D721Med (cell line): ENCODE measurements around the gene OR4M2.
"Not testable (repeated sequence)": the region's sequence is repeated elsewhere in the genome, so short reads cannot be mapped to it uniquely, and the experiment has no call there.

Source experiments
- DNase-seq: peaks from one replicate; pipeline ENCODE4 v3.0.0; 2011; ENCODE audit warnings: low spot score; ENCODE audit not compliant: insufficient read length
- FAIRE-seq: peaks from 2 replicates; lab custom pipeline; 2011; peaks lifted over from hg19 to GRCh38; lab: Jason Lieb, UNC

OR4M2 gene, protein sequence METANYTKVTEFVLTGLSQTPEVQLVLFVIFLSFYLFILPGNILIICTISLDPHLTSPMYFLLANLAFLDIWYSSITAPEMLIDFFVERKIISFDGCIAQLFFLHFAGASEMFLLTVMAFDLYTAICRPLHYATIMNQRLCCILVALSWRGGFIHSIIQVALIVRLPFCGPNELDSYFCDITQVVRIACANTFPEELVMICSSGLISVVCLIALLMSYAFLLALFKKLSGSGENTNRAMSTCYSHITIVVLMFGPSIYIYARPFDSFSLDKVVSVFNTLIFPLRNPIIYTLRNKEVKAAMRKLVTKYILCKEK

DNA sequence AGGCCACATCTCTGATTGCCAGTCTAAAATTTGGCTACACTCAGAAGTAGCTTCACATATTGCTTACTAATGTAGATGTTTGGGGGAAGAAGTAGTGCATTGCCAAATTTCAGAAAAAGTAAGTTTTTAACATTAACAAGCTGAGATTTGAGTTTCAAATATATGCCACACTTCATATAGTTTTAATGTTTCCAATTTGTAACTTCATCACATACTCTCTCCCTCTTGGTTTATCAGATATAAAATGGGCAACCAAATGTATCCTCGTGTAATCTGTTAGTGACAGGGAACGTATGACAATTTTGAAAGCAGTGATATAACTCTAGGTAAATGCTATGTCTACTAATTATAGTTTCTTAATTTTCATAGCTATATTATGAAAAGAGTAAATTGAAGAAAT, at the start of gene OR4M2:
TSS of gene OR4M2 (plus strand) at position 301 of the 400 bp plus-strand sequence. CDS start at position 399, 98 bp downstream.
- DNase-seq, FAIRE-seq: not testable (repeated sequence)

DNA sequence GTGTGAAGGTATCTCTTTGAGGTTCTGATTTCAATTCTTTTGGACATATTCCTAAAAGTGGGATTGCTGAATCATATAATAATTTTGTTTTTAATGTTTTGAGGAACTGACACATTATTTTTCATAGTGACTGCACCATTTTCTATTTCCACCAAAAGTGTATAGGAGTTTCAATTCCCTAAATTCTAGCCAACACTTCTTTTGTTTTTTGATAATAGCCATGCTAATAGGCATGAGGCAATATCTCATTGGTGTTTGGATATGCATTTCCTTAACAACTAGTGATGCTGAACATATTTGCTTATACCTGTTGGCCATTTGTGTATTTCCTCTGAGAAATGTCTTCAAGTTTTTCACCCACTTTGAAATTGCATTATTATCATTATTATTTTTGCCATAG, 11.1 kb upstream of the OR4M2 start:
- FAIRE-seq, DNase-seq: not testable (repeated sequence)

DNA sequence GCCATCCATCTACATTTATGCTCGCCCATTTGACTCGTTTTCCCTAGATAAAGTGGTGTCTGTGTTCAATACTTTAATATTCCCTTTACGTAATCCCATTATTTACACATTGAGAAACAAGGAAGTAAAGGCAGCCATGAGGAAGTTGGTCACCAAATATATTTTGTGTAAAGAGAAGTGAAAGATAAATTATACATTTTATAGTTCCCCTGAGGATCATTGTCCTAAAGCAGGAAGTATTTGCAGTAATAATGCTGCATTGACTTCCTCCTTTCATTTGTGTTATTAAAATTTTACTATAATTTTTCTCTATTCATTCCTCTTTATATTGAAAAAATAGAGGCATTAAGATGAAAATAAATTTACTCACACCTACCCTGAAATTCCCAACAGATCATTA, 1.1 kb downstream of the OR4M2 start:
- FAIRE-seq, DNase-seq: not testable (repeated sequence)

DNA sequence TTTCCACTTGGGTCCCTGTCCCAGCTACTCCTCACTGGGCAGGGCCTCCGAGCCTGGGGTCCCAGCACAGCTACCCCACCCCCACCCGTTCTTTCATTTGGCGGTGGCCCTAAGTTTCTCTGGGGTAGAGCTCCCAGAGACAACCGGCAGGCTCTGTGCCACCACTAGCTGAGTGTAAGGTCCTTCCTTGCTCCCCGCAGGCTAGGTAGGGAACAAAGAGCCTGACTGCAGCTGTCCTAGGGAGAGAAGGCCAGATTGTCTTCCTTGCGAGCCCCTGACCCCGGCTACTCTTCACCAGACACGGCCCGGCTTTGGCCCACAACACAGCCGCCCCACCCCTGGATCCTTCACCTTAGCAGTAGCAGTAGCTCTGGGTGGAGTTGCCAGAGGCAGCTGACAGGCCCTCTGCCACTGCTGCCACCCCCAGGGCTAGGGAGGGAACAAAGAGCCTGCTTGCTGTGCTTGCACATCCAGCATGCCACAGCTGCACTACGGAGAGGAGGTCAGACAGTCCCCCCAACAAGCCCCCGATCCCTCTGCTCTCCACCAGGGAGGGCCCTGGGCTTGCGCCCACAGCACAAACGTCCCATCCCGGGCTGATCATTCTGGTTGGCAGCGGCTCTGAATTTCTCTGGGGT, 18.4 kb downstream of the OR4M2 start:
- not testable (repeated sequence) for FAIRE-seq, DNase-seq

DNA sequence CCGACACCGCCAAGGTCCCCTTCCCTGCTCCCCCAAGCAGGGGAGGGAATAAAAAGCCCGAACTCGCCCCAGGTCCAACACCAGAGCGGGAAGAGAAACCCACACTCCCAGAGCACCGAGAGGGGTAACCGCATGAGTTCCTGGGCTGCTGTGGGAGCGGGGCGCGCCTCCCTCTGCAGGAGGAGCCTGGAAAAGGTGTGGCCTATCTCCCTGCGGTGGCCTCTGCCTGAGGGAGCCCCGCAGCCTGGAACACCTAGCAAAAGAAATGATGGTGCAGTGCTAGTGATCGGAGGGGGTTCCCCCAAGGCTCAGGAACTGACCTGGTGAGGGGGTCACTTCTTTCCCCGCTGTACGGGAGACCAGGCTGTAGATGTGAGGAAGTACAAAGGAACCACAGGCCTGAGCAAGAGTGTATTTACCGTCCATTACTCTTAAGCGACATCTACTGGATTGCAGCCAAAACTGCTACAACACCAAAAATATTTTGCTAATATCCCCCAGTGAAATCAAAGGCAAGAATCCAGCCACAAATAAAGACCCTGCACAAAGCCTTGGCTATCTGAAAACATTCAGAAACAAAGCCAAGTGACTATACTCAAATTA, 19.1 kb downstream of the OR4M2 start:
- DNase-seq, FAIRE-seq: not testable (repeated sequence)

DNA sequence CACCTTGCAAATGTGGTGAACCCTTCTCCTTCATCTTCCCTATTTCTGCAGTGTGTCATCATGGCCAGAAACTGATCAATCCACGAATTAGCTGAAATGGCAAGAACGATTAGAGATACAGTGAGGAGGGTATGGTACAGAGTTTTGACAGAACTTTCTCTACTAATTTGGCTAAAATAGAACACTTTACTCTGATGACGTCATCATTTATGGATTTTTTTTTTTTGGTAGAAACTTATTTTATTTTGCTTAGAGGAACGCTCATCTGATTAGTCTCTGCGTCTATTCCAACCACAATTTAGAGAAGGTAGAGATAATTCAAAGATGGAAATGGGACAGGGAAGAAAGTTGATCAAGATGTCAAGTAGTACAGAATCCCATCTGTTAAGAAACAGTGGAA, 41.7 kb downstream of the OR4M2 start:
- not testable (repeated sequence) for FAIRE-seq, DNase-seq
